BLaER1 treated with 17β-estradiol and CSF1 and Interleukin-3, amounts not matched to agents 10 nM and 100 nM (cell line): ENCODE measurements around the gene NIPSNAP3A.

Experiments
- H3K27ac ChIP-seq, 11 experiments: shearing (Covaris generic); formaldehyde crosslinking; 2 replicates each; pipeline ENCODE4 v1.8.1; 2022
- H3K27me3 ChIP-seq, 11 experiments: shearing (Covaris generic); formaldehyde crosslinking; 2 replicates each; pipeline ENCODE4 v1.8.1; 2022
- H3K36me3 ChIP-seq, 11 experiments: shearing (Covaris generic); formaldehyde crosslinking; 2 replicates each; pipeline ENCODE4 v1.8.1; 2022
- H3K4me1 ChIP-seq, 10 experiments: shearing (Covaris generic); formaldehyde crosslinking; 2 replicates each; pipeline ENCODE4 v1.8.1; 2022
- H3K4me2 ChIP-seq, 11 experiments: shearing (Covaris generic); formaldehyde crosslinking; 2 replicates each; pipeline ENCODE4 v1.8.1; 2022
- H3K4me3 ChIP-seq, 10 experiments: shearing (Covaris generic); formaldehyde crosslinking; 2 replicates each; pipeline ENCODE4 v1.8.1; 2022
- H3K9ac ChIP-seq, 11 experiments: shearing (Covaris generic); formaldehyde crosslinking; 2 replicates each; pipeline ENCODE4 v1.8.1; 2022
- H3K9me3 ChIP-seq, 11 experiments: shearing (Covaris generic); formaldehyde crosslinking; replicated peaks in 1 of 11; 2 replicates each; pipeline ENCODE4 v1.8.1; 2022
- H4K20me1 ChIP-seq, 11 experiments: shearing (Covaris generic); formaldehyde crosslinking; 2 replicates each; pipeline ENCODE4 v1.8.1; 2022
- Cebpa-rat ChIP-seq, 11 experiments: shearing (Covaris generic); IDR thresholded peaks; 2 replicates each; pipeline ENCODE4 v1.8.1; 2022

Gene NIPSNAP3A

GRCh38 chr9:104746285-104746684 lies 1.2 kb upstream of the NIPSNAP3A start:
- Histone ChIP-seq H3K4me2 (peak overlapping the region; percentile 73 to 98 (median 88)), H3K27ac (peak overlapping the region in 3 of 11 experiments; percentile 84 to 93 (median 90); a peak in 5 of 22 replicates), H4K20me1 (no peaks in the 10 kb centered on the region), H3K4me1 (peaks cover 23 to 42% (median 38%) of the 10 kb centered on the region in 10 experiments), H3K9ac (peak overlapping the region in 9 of 11 experiments; percentile 80 to 95 (median 88); a peak in 11 of 22 replicates), H3K36me3 (peaks cover under 1 to 11% (median 6%) of the 10 kb centered on the region in 11 experiments; a peak in 16 of 22 replicates), H3K4me3 (peak overlapping the region in 6 of 10 experiments; percentile 80 to 91 (median 83); a peak in 12 of 20 replicates), H3K9me3 (no peaks in the 10 kb centered on the region), H3K27me3 (no peaks in the 10 kb centered on the region)
- no peak for TF ChIP-seq Cebpa-rat (IDR thresholded peaks at IDR 0.05)

GRCh38 chr9:104746798-104747197 lies 685 bp upstream of the NIPSNAP3A start:
- Histone ChIP-seq H3K27me3 (no peaks in the 10 kb centered on the region), H3K9me3 (no peaks in the 10 kb centered on the region), H3K4me2 (peak overlapping the region; percentile 73 to 98 (median 88)), H3K9ac (peak overlapping the region; percentile 80 to 95 (median 89)), H3K4me1 (peaks cover 20 to 39% (median 36%) of the 10 kb centered on the region in 10 experiments), H4K20me1 (no peaks in the 10 kb centered on the region), H3K36me3 (peaks cover 6 to 16% (median 11%) of the 10 kb centered on the region in 11 experiments; a peak in 19 of 22 replicates), H3K27ac (peak overlapping the region; percentile 76 to 93 (median 88)), H3K4me3 (peak overlapping the region; percentile 70 to 91 (median 82))
- no peak for TF ChIP-seq Cebpa-rat (IDR thresholded peaks at IDR 0.05)

GRCh38 chr9:104747245-104747564 lies 278 bp upstream of the NIPSNAP3A start:
- Histone ChIP-seq H3K9ac (peak overlapping the region; percentile 80 to 95 (median 89)), H4K20me1 (no peaks in the 10 kb centered on the region), H3K4me3 (peak overlapping the region; percentile 70 to 91 (median 82)), H3K4me2 (peak overlapping the region; percentile 73 to 98 (median 88)), H3K27ac (peak overlapping the region; percentile 76 to 93 (median 88)), H3K4me1 (peaks cover 20 to 39% (median 36%) of the 10 kb centered on the region in 10 experiments), H3K9me3 (no peaks in the 10 kb centered on the region), H3K27me3 (no peaks in the 10 kb centered on the region), H3K36me3 (peaks cover 10 to 20% (median 15%) of the 10 kb centered on the region in 11 experiments; a peak in 21 of 22 replicates)
- no peak for TF ChIP-seq Cebpa-rat (IDR thresholded peaks at IDR 0.05)

DNA sequence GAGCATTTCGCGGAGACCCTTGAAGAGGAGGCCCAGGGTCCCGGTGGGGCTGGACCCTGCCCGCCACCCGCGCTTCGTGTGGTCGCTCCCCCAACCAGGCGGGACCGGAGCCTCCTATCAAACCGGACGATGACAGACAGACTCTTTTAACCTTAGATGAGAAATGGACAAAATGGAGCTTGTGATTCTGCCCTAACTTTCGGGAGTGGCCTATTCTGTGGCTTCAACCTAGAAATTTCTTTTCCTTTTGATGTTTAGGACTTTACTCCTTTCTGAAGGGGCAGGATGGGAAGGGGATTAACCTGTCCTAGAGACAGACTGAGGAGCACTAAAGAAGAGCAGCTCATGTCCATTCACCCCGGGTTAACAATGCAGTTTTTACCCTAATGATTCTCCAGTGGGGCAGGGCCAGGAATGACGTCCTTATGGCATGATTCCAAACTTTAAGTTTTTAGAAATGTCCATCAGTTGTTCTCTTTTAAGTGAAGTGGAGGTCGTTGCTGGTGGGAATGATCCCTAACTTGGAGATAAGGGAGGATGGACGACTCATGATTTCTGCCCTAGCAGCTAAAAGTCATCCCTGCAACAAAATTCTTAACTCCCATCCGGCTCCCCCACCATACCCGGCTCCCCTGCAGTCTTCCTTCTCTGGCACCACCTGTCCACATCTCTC lies 1.0 kb downstream of the NIPSNAP3A start:
- Histone ChIP-seq H3K9me3 (no peaks in the 10 kb centered on the region), H3K4me3 (peak overlapping the region; percentile 70 to 91 (median 82)), H4K20me1 (no peaks in the 10 kb centered on the region), H3K27me3 (no peaks in the 10 kb centered on the region), H3K27ac (peak overlapping the region; percentile 76 to 93 (median 88)), H3K36me3 (peaks cover 23 to 33% (median 27%) of the 10 kb centered on the region in 11 experiments), H3K4me1 (peaks cover 20 to 39% (median 36%) of the 10 kb centered on the region in 10 experiments), H3K9ac (peak overlapping the region; percentile 80 to 95 (median 89)), H3K4me2 (peak overlapping the region; percentile 73 to 98 (median 91))
- TF ChIP-seq Cebpa-rat (IDR thresholded peaks at IDR 0.05) = no peak

DNA sequence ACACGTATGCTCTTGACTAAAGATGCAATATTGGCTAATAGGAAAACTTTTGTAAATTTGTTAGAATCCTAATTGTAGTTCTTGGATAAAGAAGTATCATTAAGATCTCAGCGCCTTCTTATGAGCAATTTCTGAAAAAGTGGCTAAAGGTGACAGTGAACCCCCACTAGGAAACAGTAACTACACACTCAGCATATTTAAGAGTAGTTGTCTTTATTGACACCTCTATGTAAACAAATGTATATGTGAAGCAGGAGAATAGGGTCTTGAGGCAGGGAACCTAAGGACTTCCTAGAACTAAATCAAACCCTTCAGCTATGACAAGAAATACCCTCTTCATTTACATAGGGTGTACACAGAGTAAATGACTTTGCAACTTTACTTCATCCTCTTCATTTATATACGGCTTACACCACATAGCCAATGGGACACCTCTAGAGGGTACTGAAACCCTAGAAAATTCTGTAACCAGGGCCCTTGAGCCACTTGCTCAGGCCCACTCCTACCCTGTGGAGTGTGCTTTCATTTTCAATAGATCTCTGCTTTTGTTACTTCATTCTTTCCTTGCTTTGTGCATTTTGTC lies 2.8 kb downstream of the NIPSNAP3A start:
- Histone ChIP-seq H4K20me1 (no peaks in the 10 kb centered on the region), H3K4me2 (peak overlapping the region in 8 of 11 experiments; percentile 12 to 96 (median 90); a peak in 13 of 22 replicates), H3K9me3 (no peaks in the 10 kb centered on the region), H3K4me1 (peaks cover 20 to 39% (median 36%) of the 10 kb centered on the region in 10 experiments), H3K36me3 (peaks cover 29 to 51% (median 42%) of the 10 kb centered on the region in 11 experiments), H3K27me3 (no peaks in the 10 kb centered on the region), H3K9ac (no peak overlapping the region), H3K27ac (no peak overlapping the region), H3K4me3 (no peak overlapping the region)
- no peak for TF ChIP-seq Cebpa-rat (IDR thresholded peaks at IDR 0.05)

- Histone ChIP-seq H3K4me3 (peak overlapping the region in 7 of 10 experiments; percentile 5 to 50 (median 46); a peak in 10 of 20 replicates), H3K4me2 (peak overlapping the region; percentile 39 to 91 (median 61); a peak in 19 of 22 replicates), H3K27me3 (no peaks in the 10 kb centered on the region), H3K9ac (peak overlapping the region in 8 of 11 experiments; percentile 30 to 76 (median 70); a peak in 17 of 22 replicates), H3K27ac (peak overlapping the region in 9 of 11 experiments; percentile 50 to 89 (median 85); a peak in 19 of 22 replicates), H4K20me1 (no peaks in the 10 kb centered on the region), H3K36me3 (peaks cover 8 to 52% (median 27%) of the 10 kb centered on the region in 11 experiments), H3K4me1 (peaks cover 12 to 45% (median 33%) of the 10 kb centered on the region in 10 experiments), H3K9me3 (peaks cover 0 to 7% (median 0%) of the 10 kb centered on the region in 11 experiments; a peak in 4 of 22 replicates)
- TF ChIP-seq Cebpa-rat (IDR thresholded peaks at IDR 0.05) = no peak
Observed at GRCh38 chr9:104758974-104759373, 11.5 kb downstream of the NIPSNAP3A start.

DNA sequence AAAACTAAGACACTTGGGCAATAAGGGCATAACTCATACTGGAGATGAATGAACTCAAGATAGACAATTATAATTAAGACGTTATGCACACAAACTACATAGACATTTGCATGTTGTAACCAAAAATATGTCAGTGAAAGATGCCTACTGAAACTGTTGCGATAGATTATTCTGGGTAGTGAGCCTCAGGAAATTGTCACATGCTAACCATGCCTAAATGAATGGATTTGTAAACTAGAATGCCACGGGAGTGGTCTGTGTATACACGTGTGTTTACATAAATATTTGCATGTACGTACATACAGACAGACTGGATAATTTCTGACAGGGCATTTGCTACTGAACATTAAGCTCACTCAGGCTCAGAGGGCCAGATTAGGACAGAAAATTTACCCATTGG lies 17.7 kb downstream of the NIPSNAP3A start:
- Histone ChIP-seq H3K27me3 (no peaks in the 10 kb centered on the region), H3K4me2 (peak overlapping the region; percentile 79 to 95 (median 88)), H3K4me1 (peaks cover 41 to 66% (median 54%) of the 10 kb centered on the region in 10 experiments), H3K9ac (peak overlapping the region; percentile 78 to 98 (median 92); a peak in 21 of 22 replicates), H4K20me1 (no peaks in the 10 kb centered on the region), H3K36me3 (peaks cover 0 to 47% (median 23%) of the 10 kb centered on the region in 11 experiments; a peak in 19 of 22 replicates), H3K9me3 (peaks cover 0 to 10% (median 6%) of the 10 kb centered on the region in 11 experiments; a peak in 9 of 22 replicates), H3K4me3 (peak overlapping the region; percentile 63 to 91 (median 76)), H3K27ac (peak overlapping the region in 10 of 11 experiments; percentile 71 to 96 (median 92); a peak in 19 of 22 replicates)
- TF ChIP-seq Cebpa-rat (IDR thresholded peaks at IDR 0.05) = no peak

DNA sequence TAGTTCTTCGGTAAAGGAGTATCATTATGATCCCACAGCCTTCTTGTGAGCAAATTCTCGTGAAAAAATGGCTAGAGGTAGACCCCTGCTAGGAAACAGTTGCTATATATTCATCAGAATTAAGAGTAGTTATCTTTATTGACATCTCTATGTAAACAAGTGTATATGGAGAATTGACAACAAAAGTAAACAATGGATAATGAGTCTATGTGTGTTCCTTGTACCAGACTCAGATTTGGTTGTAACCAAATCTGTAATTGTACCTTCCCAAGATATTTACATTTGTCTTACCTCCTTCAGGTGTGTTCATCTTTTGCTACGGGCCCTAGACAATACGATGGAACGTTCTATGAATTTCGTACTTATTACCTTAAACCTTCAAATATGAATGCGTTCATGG lies 18.5 kb downstream of the NIPSNAP3A start:
- peak overlapping the region in 9 of 11 experiments; percentile 90 to 98 (median 93); a peak in 16 of 22 replicates for H3K9ac ChIP-seq
- peaks cover 0 to 13% (median 7%) of the 10 kb centered on the region in 11 experiments; a peak in 12 of 22 replicates for H3K9me3 ChIP-seq
- H3K27me3 ChIP-seq = no peaks in the 10 kb centered on the region
- H3K4me3 ChIP-seq = peak overlapping the region in 8 of 10 experiments; percentile 73 to 91 (median 77); a peak in 15 of 20 replicates
- H3K4me2 ChIP-seq = peak overlapping the region; percentile 79 to 95 (median 88)
- H3K4me1 ChIP-seq = peaks cover 41 to 66% (median 55%) of the 10 kb centered on the region in 10 experiments
- H3K36me3 ChIP-seq = peaks cover 0 to 47% (median 27%) of the 10 kb centered on the region in 11 experiments; a peak in 18 of 22 replicates
- no peak for TF ChIP-seq Cebpa-rat (IDR thresholded peaks at IDR 0.05)
- peak overlapping the region in 10 of 11 experiments; percentile 63 to 96 (median 92); a peak in 19 of 22 replicates for H3K27ac ChIP-seq
- H4K20me1 ChIP-seq = no peaks in the 10 kb centered on the region
